ENCODE results near the gene EFNA4. TPM values are rescaled to one million over a fixed set of nuclear protein-coding genes. Genes with fewer than 3 reads are reported as not detected.
A peak's percentile ranks its signal among the peaks of the same experiment; 100 is the strongest.

EFNA4 gene
- total RNA-seq, 2 donors from 2014 or later, result 2.2 to 3.5 TPM

- peaks cover 0 to 17% of the 10 kb centered on the region in 2 donors for H3K4me1 ChIP-seq
- H3K27ac ChIP-seq, result peak overlapping the region in 1 of 2 donors; percentile 71
- H3K4me3 ChIP-seq, result peak overlapping the region in 1 of 2 donors; percentile 50
- H3K36me3 ChIP-seq, result no peaks in the 10 kb centered on the region
- no peaks in the 10 kb centered on the region for H3K9me3 ChIP-seq
- no peaks in the 10 kb centered on the region for H3K27me3 ChIP-seq
- no peak for DNase-seq (ENCODE audit: low spot score)
- TF ChIP-seq CTCF (IDR thresholded peaks at IDR 0.05), result no peak
Measured at GRCh38 chr1:155070158-155070621, 6.7 kb downstream of the EFNA4 start.

- peak; percentile 18 to 51 for TF ChIP-seq CTCF (IDR thresholded peaks at IDR 0.05)
- Histone ChIP-seq H3K9me3 (no peaks in the 10 kb centered on the region), H3K4me3 (peak overlapping the region; percentile 30 to 50), H3K27ac (peak overlapping the region; percentile 71 to 81), H3K36me3 (no peaks in the 10 kb centered on the region), H3K27me3 (no peaks in the 10 kb centered on the region), H3K4me1 (peaks cover 0 to 17% of the 10 kb centered on the region in 2 donors)
- DNase-seq (ENCODE audit: low spot score), result peak; percentile 84
Measured at GRCh38 chr1:155070721-155071569, 7.4 kb downstream of the EFNA4 start.

GRCh38 chr1:155071701-155072100 is 8.2 kb downstream of the EFNA4 start:
- Histone ChIP-seq H3K4me1 (peaks cover 0 to 17% of the 10 kb centered on the region in 2 donors), H3K36me3 (no peaks in the 10 kb centered on the region), H3K4me3 (no peak overlapping the region), H3K9me3 (no peaks in the 10 kb centered on the region), H3K27ac (peak overlapping the region in 1 of 2 donors; percentile 81), H3K27me3 (no peaks in the 10 kb centered on the region)
- DNase-seq (ENCODE audit: low spot score), result no peak
- TF ChIP-seq CTCF (IDR thresholded peaks at IDR 0.05), result no peak

GRCh38 chr1:155072531-155073289 is 9.2 kb downstream of the EFNA4 start:
- Histone ChIP-seq H3K36me3 (no peaks in the 10 kb centered on the region), H3K27me3 (no peaks in the 10 kb centered on the region), H3K4me1 (peaks cover 0 to 17% of the 10 kb centered on the region in 2 donors), H3K27ac (no peak overlapping the region), H3K4me3 (no peak overlapping the region), H3K9me3 (no peaks in the 10 kb centered on the region)
- no peak for TF ChIP-seq CTCF (IDR thresholded peaks at IDR 0.05)
- no peak for DNase-seq (ENCODE audit: low spot score)

GRCh38 chr1:155073377-155074242 is 10.1 kb downstream of the EFNA4 start:
- Histone ChIP-seq H3K27ac (no peak overlapping the region), H3K4me3 (no peak overlapping the region), H3K4me1 (peaks cover 0 to 17% of the 10 kb centered on the region in 2 donors), H3K36me3 (no peaks in the 10 kb centered on the region), H3K9me3 (no peaks in the 10 kb centered on the region), H3K27me3 (no peaks in the 10 kb centered on the region)
- TF ChIP-seq CTCF (IDR thresholded peaks at IDR 0.05), result no peak
- DNase-seq (ENCODE audit: low spot score), result no peak
